Fibroblast of skin of right quadriceps (primary cell): Measurements from ENCODE around the gene BCO1.
A peak's percentile ranks its signal among the peaks of the same experiment; 100 is the strongest.

ENCODE experiments used
- DNase-seq: peaks from one replicate; pipeline ENCODE4 v3.0.0-alpha.2; 2013

Gene BCO1

GRCh38 chr16:81277541-81278080 lies 39.1 kb downstream of the BCO1 start:
- DNase-seq = no peak

- no peak for DNase-seq
These were observed 40.0 kb downstream of the BCO1 start for GRCh38 chr16:81278526-81278925.

GRCh38 chr16:81279392-81279791 lies 40.9 kb downstream of the BCO1 start:
- peak; percentile 51 for DNase-seq

- DNase-seq = no peak
These were observed 41.9 kb downstream of the BCO1 start for GRCh38 chr16:81280393-81280792.

- no peak for DNase-seq
These were observed 44.6 kb downstream of the BCO1 start for GRCh38 chr16:81283044-81283443.

- DNase-seq = no peak
These were observed 46.6 kb downstream of the BCO1 start for GRCh38 chr16:81284995-81285600.

GRCh38 chr16:81286190-81286589 lies 47.7 kb downstream of the BCO1 start:
- DNase-seq = no peak

- DNase-seq = no peak
These were observed 52.6 kb downstream of the BCO1 start for GRCh38 chr16:81291117-81291516.

- DNase-seq = no peak
These were observed 54.4 kb downstream of the BCO1 start for GRCh38 chr16:81292936-81293335.

GRCh38 chr16:81293909-81294802 lies 55.7 kb downstream of the BCO1 start:
- no peak for DNase-seq

- DNase-seq = no peak
These were observed 58.1 kb downstream of the BCO1 start for GRCh38 chr16:81296631-81297030.

GRCh38 chr16:81307770-81308169 lies 69.3 kb downstream of the BCO1 start:
- no peak for DNase-seq

GRCh38 chr16:81310045-81310644 lies 71.7 kb downstream of the BCO1 start:
- no peak for DNase-seq

- DNase-seq = no peak
These were observed 73.3 kb downstream of the BCO1 start for GRCh38 chr16:81311762-81312161.

- DNase-seq = peak; percentile 13
These were observed 75.5 kb downstream of the BCO1 start for GRCh38 chr16:81313701-81314602.

- DNase-seq = peak; percentile 95
These were observed 76.2 kb downstream of the BCO1 start, which contains the start of gene GAN for GRCh38 chr16:81314603-81315270. TSS of gene GAN (plus strand) at chr16:81314962. CDS start at chr16:81315114, 152 bp downstream.

- peak; percentile 28 for DNase-seq
These were observed 77.0 kb downstream of the BCO1 start for GRCh38 chr16:81315271-81316175.

GRCh38 chr16:81316176-81316496 lies 77.6 kb downstream of the BCO1 start:
- no peak for DNase-seq

GRCh38 chr16:81318711-81319110 lies 80.2 kb downstream of the BCO1 start:
- no peak for DNase-seq

- DNase-seq = peak; percentile 81
These were observed 80.9 kb downstream of the BCO1 start for GRCh38 chr16:81319221-81319912.
